Erythroblast (primary cell): ENCODE results near the gene FMO2.

Source experiments
- GATA1 ChIP-seq: IDR thresholded peaks from 2 replicates; pipeline ENCODE4 v1.6.1; 2011; ENCODE audit warnings: low read depth, mild to moderate bottlenecking, control low read depth, low read length, moderate library complexity
- POLR2A ChIP-seq: IDR thresholded peaks from 2 replicates; pipeline ENCODE4 v1.6.1; 2011; ENCODE audit warnings: mild to moderate bottlenecking, low read length

GRCh38 chr1:171140956-171141687 lies 44.0 kb upstream of the FMO2 start:
- TF ChIP-seq POLR2A = no peak
- TF ChIP-seq GATA1 = no peak
